PC-3 (cell line): ENCODE results near the gene ATP10B. TPM values are rescaled to one million over a fixed set of nuclear protein-coding genes. Genes with fewer than 3 reads are reported as not detected.

Source experiments
- ATAC-seq: fragments of 200-7000 bp; cut with Tn5 transposase; 2 replicates; pipeline ENCODE4 v1.9.1; 2020; ENCODE audit warnings: mild to moderate bottlenecking, moderate library complexity
- BruUV-seq: library from RNA; stranded (reverse); fragments of 400-500 nt; replicated peaks from 2 replicates; lab custom pipeline; 2021; lab: Mats Ljungman, UMichigan
- CTCF ChIA-PET: fragments of 300-600 bp; sonication (Branson Sonifier 250); formaldehyde crosslinking; loops from one replicate; lab custom pipeline; 2022; ENCODE audit warnings: antibody characterized with exemption; lab: Charles Lee
- POLR2A ChIA-PET: fragments of 300-600 bp; sonication (Branson Sonifier 250); formaldehyde crosslinking; loops from one replicate; lab custom pipeline; 2022; ENCODE audit warnings: antibody characterized with exemption; ENCODE audit not compliant: unreplicated experiment; lab: Charles Lee
- DNase-seq: peaks from one replicate; pipeline ENCODE4 v3.0.0-alpha.2; 2015
- H2AFZ ChIP-seq: fragments of 300-600 bp; sonication (generic); 2 replicates; pipeline ENCODE4 v1.6.0; 2016; ENCODE audit warnings: antibody characterized with exemption, low read length
- H3F3A ChIP-seq: fragments of 300-600 bp; sonication (generic); one replicate; pipeline ENCODE4 v1.6.0; 2017; ENCODE audit warnings: antibody characterized with exemption, low read length, control low read depth, mild to moderate bottlenecking; ENCODE audit not compliant: unreplicated experiment
- H3K27ac ChIP-seq: fragments of 300-600 bp; sonication (generic); 2 replicates; pipeline ENCODE4 v1.5.1; 2016; ENCODE audit warnings: mild to moderate bottlenecking, low read length
- H3K27me3 ChIP-seq: fragments of 300-600 bp; sonication (generic); 2 replicates; pipeline ENCODE4 v1.6.1; 2016; ENCODE audit warnings: low read length, mixed read lengths
- H3K36me3 ChIP-seq: fragments of 300-600 bp; sonication (generic); 2 replicates; pipeline ENCODE4 v1.6.1; 2016; ENCODE audit warnings: low read depth, mixed run types, low read length, mixed read lengths
- H3K4me1 ChIP-seq: fragments of 300-600 bp; sonication (generic); 2 replicates; pipeline ENCODE4 v1.5.1; 2016; ENCODE audit warnings: low read length; ENCODE audit not compliant: insufficient read depth
- H3K4me2 ChIP-seq: fragments of 300-600 bp; sonication (generic); 2 replicates; pipeline ENCODE4 v1.6.0; 2016; ENCODE audit warnings: low read length
- H3K4me3 ChIP-seq: fragments of 300-600 bp; sonication (generic); 2 replicates; pipeline ENCODE4 v1.5.1; 2016; ENCODE audit warnings: mild to moderate bottlenecking, low read length, mixed read lengths
- H3K79me2 ChIP-seq: fragments of 300-600 bp; sonication (generic); 2 replicates; pipeline ENCODE4 v1.6.1; 2017; ENCODE audit warnings: low read length, mixed read lengths
- H3K9ac ChIP-seq: fragments of 300-600 bp; sonication (generic); 2 replicates; pipeline ENCODE4 v1.6.0; 2016; ENCODE audit warnings: mild to moderate bottlenecking, low read length
- H3K9me2 ChIP-seq: fragments of 300-600 bp; sonication (generic); replicated peaks from 2 replicates; pipeline ENCODE4 v1.6.1; 2016; ENCODE audit warnings: mixed run types, low read length, mixed read lengths
- H3K9me3 ChIP-seq: fragments of 300-600 bp; sonication (generic); 2 replicates; pipeline ENCODE4 v1.6.1; 2016; ENCODE audit warnings: low read length, mixed read lengths
- H4K20me1 ChIP-seq: fragments of 300-600 bp; sonication (generic); 2 replicates; pipeline ENCODE4 v1.6.1; 2016; ENCODE audit warnings: low read length, mixed read lengths
- EZH2 ChIP-seq: fragments of 300-600 bp; sonication (generic); IDR thresholded peaks from one replicate; pipeline ENCODE4 v1.6.1; 2017; ENCODE audit warnings: antibody characterized with exemption, mild to moderate bottlenecking, low read length; ENCODE audit not compliant: unreplicated experiment
- EZH2phosphoT487 ChIP-seq: fragments of 300-600 bp; sonication (generic); IDR thresholded peaks from 2 replicates; pipeline ENCODE4 v1.6.1; 2018; ENCODE audit warnings: mild to moderate bottlenecking, antibody characterized with exemption, low read length, borderline replicate concordance
- intact Hi-C: fragments of 100-400 bp; cut with micrococcal nuclease; formaldehyde crosslinking; loops from 2 replicates; pipeline ENCODE4 v1.9.0; 2023
- total RNA-seq: library from RNA; depleted of rRNA; stranded (reverse); fragments of >200 nt; gene quantifications from 2 replicates; pipeline ENCODE4 v1.2.3, GENCODE V29; 2014
- TF ChIP-seq, protein P1 (sequence below): fragments of 300-600 bp; sonication (generic); conservative IDR thresholded peaks from 2 replicates; pipeline ENCODE4 v1.5.1; 2017; ENCODE audit warnings: antibody characterized with exemption, low read depth, mild to moderate bottlenecking, low read length

ATP10B gene
- total RNA-seq, 1 experiment from 2014 or later, result not detected

GRCh38 chr5:160605266-160605665 lies 246.7 kb downstream of the ATP10B start:
- Histone ChIP-seq H3K36me3 (no peaks in the 10 kb centered on the region), H3K79me2 (no peaks in the 10 kb centered on the region), H3F3A (no peaks in the 10 kb centered on the region), H4K20me1 (no peaks in the 10 kb centered on the region), H3K4me2 (no peak overlapping the region), H3K9ac (no peak overlapping the region), H2AFZ (no peak overlapping the region), H3K4me3 (no peak overlapping the region), H3K9me2 (no peaks in the 10 kb centered on the region), H3K27ac (no peak overlapping the region), H3K27me3 (no peaks in the 10 kb centered on the region), H3K4me1 (no peaks in the 10 kb centered on the region), H3K9me3 (no peaks in the 10 kb centered on the region)
- intact Hi-C loops, result no loop called here
- CTCF ChIA-PET, result no interaction called here
- ATAC-seq, result no peak
- DNase-seq, result no peak
- BruUV-seq, result no TSS peak
- TF ChIP-seq, protein P1, sequence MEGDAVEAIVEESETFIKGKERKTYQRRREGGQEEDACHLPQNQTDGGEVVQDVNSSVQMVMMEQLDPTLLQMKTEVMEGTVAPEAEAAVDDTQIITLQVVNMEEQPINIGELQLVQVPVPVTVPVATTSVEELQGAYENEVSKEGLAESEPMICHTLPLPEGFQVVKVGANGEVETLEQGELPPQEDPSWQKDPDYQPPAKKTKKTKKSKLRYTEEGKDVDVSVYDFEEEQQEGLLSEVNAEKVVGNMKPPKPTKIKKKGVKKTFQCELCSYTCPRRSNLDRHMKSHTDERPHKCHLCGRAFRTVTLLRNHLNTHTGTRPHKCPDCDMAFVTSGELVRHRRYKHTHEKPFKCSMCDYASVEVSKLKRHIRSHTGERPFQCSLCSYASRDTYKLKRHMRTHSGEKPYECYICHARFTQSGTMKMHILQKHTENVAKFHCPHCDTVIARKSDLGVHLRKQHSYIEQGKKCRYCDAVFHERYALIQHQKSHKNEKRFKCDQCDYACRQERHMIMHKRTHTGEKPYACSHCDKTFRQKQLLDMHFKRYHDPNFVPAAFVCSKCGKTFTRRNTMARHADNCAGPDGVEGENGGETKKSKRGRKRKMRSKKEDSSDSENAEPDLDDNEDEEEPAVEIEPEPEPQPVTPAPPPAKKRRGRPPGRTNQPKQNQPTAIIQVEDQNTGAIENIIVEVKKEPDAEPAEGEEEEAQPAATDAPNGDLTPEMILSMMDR, result no peak
- TF ChIP-seq EZH2, result no peak
- POLR2A ChIA-PET, result no interaction called here

GRCh38 chr5:160604484-160604883 lies 247.5 kb downstream of the ATP10B start:
- Histone ChIP-seq H3K27me3 (no peaks in the 10 kb centered on the region), H3K9me3 (no peaks in the 10 kb centered on the region), H3K36me3 (no peaks in the 10 kb centered on the region), H2AFZ (no peak overlapping the region), H3K9me2 (no peaks in the 10 kb centered on the region), H3K9ac (no peak overlapping the region), H3F3A (no peaks in the 10 kb centered on the region), H4K20me1 (no peaks in the 10 kb centered on the region), H3K4me2 (no peak overlapping the region), H3K4me1 (no peaks in the 10 kb centered on the region), H3K79me2 (no peaks in the 10 kb centered on the region), H3K27ac (no peak overlapping the region), H3K4me3 (no peak overlapping the region)
- POLR2A ChIA-PET, result no interaction called here
- DNase-seq (no peak), ATAC-seq (no peak)
- intact Hi-C loops, result no loop called here
- no TSS peak for BruUV-seq
- CTCF ChIA-PET, result no interaction called here
- TF ChIP-seq EZH2phosphoT487, result no peak
- TF ChIP-seq EZH2, result no peak
- TF ChIP-seq, protein P1, result no peak

- H3K4me2 ChIP-seq, result no peak overlapping the region
- H3K4me3 ChIP-seq, result no peak overlapping the region
- ChIA-PET POLR2A (no interaction called here), CTCF (no interaction called here)
- no peaks in the 10 kb centered on the region for H4K20me1 ChIP-seq
- no peaks in the 10 kb centered on the region for H3K4me1 ChIP-seq
- no TSS peak for BruUV-seq
- no peaks in the 10 kb centered on the region for H3K9me3 ChIP-seq
- TF ChIP-seq, protein P1, result no peak
- no peak for TF ChIP-seq EZH2
- H3F3A ChIP-seq, result no peaks in the 10 kb centered on the region
- H3K79me2 ChIP-seq, result no peaks in the 10 kb centered on the region
- no peaks in the 10 kb centered on the region for H3K36me3 ChIP-seq
- no peaks in the 10 kb centered on the region for H3K27me3 ChIP-seq
- H3K27ac ChIP-seq, result no peak overlapping the region
- H3K9ac ChIP-seq, result no peak overlapping the region
- intact Hi-C loops, result no loop called here
- no peaks in the 10 kb centered on the region for H3K9me2 ChIP-seq
- H2AFZ ChIP-seq, result no peak overlapping the region
- DNase-seq (no peak), ATAC-seq (no peak)
Measured at GRCh38 chr5:160602744-160603143, 249.3 kb downstream of the ATP10B start.
